Measurements from ENCODE around the gene CAMK2A.

- no peak for TF ChIP-seq POLR2A (IDR thresholded peaks at IDR 0.05; ENCODE audit: low read length)
- no peak for TF ChIP-seq RCOR1 (IDR thresholded peaks at IDR 0.05; ENCODE audit: low read depth, low read length)
- TF ChIP-seq CTCF (IDR thresholded peaks at IDR 0.05): no peak
- TF ChIP-seq ZFP36 (IDR thresholded peaks at IDR 0.05; ENCODE audit: borderline replicate concordance, partially characterized antibody): no peak
- TF ChIP-seq MAX (IDR thresholded peaks at IDR 0.05): no peak
- TF ChIP-seq NFE2L2 (conservative IDR thresholded peaks at IDR 0.05; ENCODE audit: low read length): no peak
- no peak for TF ChIP-seq JUN (IDR thresholded peaks at IDR 0.05)
- no peak for TF ChIP-seq USF2 (IDR thresholded peaks at IDR 0.05)
- no peak for TF ChIP-seq CEBPB (IDR thresholded peaks at IDR 0.05)
- TF ChIP-seq RAD21 (conservative IDR thresholded peaks at IDR 0.05 in 1 of 2, IDR thresholded peaks at IDR 0.05 in 1 of 2): no peak
Measured at GRCh38 chr5:150234576-150235499, 54.7 kb downstream of the CAMK2A start.

Measured in A549 (cell line).